ENCODE measurements around the gene BMP10.

Gene BMP10

GRCh38 chr2:68889021-68889420 lies 17.8 kb upstream of the BMP10 start:
- no peak for DNase-seq

- peak in 1 of 2 experiments; percentile 3 for DNase-seq
These were observed 17.0 kb upstream of the BMP10 start for GRCh38 chr2:68888038-68888704.

GRCh38 chr2:68885811-68886075 lies 14.5 kb upstream of the BMP10 start:
- no peak for DNase-seq

GRCh38 chr2:68885074-68885810 lies 14.0 kb upstream of the BMP10 start:
- no peak for DNase-seq

GRCh38 chr2:68880213-68880612 lies 9.0 kb upstream of the BMP10 start:
- DNase-seq: no peak

- no peak for DNase-seq
These were observed 8.1 kb upstream of the BMP10 start for GRCh38 chr2:68879296-68879695.

GRCh38 chr2:68878753-68879152 lies 7.6 kb upstream of the BMP10 start:
- DNase-seq: no peak

- DNase-seq: no peak
These were observed 7.0 kb upstream of the BMP10 start for GRCh38 chr2:68878071-68878711.

- DNase-seq: no peak
These were observed 6.0 kb upstream of the BMP10 start for GRCh38 chr2:68877079-68877772.

GRCh38 chr2:68870215-68870614 lies 982 bp downstream of the BMP10 start:
- no peak for DNase-seq

- DNase-seq: no peak
These were observed 6.1 kb downstream of the BMP10 start for GRCh38 chr2:68865108-68865507.

- DNase-seq: no peak
These were observed 7.2 kb downstream of the BMP10 start for GRCh38 chr2:68863996-68864395.

GRCh38 chr2:68862889-68863288 lies 8.3 kb downstream of the BMP10 start:
- no peak for DNase-seq

GRCh38 chr2:68861330-68861729 lies 9.9 kb downstream of the BMP10 start:
- DNase-seq: no peak

- DNase-seq: no peak
These were observed 11.1 kb downstream of the BMP10 start for GRCh38 chr2:68860111-68860510.

- peak in 1 of 2 experiments; percentile 31 for DNase-seq
These were observed 13.2 kb downstream of the BMP10 start for GRCh38 chr2:68857855-68858456.

- DNase-seq: no peak
These were observed 13.9 kb downstream of the BMP10 start for GRCh38 chr2:68857202-68857845.

GRCh38 chr2:68855550-68855949 lies 15.6 kb downstream of the BMP10 start:
- no peak for DNase-seq

GRCh38 chr2:68854476-68854875 lies 16.7 kb downstream of the BMP10 start:
- no peak for DNase-seq

- DNase-seq: peak; percentile 48 to 66
These were observed 17.3 kb downstream of the BMP10 start for GRCh38 chr2:68853915-68854314.

GRCh38 chr2:68853035-68853434 lies 18.2 kb downstream of the BMP10 start:
- DNase-seq: no peak

- peak in 1 of 2 experiments; percentile 2 for DNase-seq
These were observed 20.7 kb downstream of the BMP10 start for GRCh38 chr2:68850524-68850923.

- DNase-seq: no peak
These were observed 21.6 kb downstream of the BMP10 start for GRCh38 chr2:68849579-68850030.
